Measurements from ENCODE around the gene ASTL.
A peak's percentile ranks its signal among the peaks of the same experiment; 100 is the strongest.
"Not testable (repeated sequence)": the region's sequence is repeated elsewhere in the genome, so short reads cannot be mapped to it uniquely, and the experiment has no call there.

Gene ASTL

GRCh38 chr2:96138179-96139145, at the start of gene ASTL:
Gene ASTL (minus strand): TSS chr2:96138502. CDS start chr2:96138436, 66 bp downstream.
- no peak for DNase-seq (ENCODE audit: low read depth in 2 of 2)

- no peak for DNase-seq (ENCODE audit: low read depth in 2 of 2)
Measured at GRCh38 chr2:96186562-96186961, 48.3 kb upstream of the ASTL start.

DNA sequence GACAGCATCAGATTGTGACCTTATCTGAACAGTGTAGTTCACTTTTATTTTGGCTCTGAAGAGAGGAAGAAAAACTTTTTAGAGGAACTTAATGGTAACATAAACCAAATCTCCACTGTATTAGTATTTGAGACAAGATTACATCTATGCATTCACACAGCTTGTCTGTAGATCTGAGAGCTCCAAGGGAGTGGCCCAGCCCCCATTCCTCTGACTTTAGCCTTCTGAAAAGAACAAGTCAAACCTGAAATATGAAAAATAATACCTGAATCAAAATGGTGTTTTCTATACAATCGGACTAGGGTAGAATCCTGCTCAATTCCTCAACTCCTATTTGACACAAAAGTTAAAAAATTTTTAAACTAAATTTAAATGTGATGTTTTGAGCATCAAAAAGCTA, 47.2 kb upstream of the ASTL start:
- no peak for DNase-seq (ENCODE audit: low read depth in 2 of 2)

- no peak for DNase-seq (ENCODE audit: low read depth in 2 of 2)
Measured at GRCh38 chr2:96184989-96185388, 46.7 kb upstream of the ASTL start.

DNA sequence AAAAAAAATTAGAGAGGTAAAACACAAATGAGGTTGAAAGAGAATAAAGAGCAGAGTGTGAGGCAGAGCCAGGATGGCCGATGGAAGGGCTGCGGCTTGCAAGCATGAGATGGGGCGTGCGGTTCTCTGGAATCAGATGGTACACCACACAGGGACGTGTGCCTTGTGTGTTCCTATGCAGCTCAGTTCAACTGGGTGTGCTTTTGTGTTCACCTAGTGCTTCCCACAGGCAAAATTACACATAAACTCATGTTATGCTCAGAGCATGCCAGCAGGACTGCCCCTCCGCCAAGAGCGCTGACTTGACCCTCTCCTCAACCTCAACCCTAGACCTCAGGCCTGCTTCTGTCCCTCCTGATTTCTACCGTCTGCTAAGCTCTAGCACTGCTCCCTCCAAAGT, 45.9 kb upstream of the ASTL start:
- DNase-seq (ENCODE audit: low read depth in 2 of 2) = no peak

DNA sequence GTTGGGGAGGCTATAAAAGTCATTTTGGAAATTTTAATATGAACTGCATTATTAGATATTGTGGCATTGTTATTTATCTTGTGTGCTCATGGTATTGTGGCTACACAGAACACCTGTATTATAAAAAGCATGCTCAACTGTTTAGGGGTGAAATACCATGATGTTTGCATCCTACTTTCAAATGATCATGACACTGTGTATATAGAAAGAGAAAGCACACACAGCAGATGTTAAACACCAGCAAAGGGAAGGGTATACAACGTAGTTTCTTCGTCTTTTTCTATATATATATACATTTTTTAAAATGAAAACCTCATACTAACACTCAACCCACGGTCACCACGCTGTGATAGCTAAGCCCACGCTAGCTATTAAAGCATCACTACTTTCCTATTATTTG, 43.2 kb upstream of the ASTL start:
- DNase-seq (ENCODE audit: low read depth in 2 of 2) = no peak

DNA sequence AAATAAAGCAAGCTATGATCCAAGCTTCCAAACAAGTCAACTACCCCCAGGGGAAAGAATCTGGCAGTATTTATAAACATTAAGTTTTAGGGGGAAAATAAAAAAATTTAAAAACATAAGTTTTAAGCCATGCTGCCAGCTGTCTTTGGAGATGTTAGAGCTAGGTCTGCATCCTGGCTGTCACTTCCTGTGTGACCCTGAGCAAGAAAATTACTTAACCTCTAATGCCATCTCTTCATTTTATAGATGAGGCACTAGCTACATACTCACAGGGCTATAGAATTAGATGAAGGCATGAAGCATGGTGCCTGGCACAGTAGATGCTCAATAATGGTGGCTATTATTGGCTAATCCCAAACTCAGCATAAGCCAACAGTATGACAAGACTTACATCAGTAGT, 42.2 kb upstream of the ASTL start:
- no peak for DNase-seq (ENCODE audit: low read depth in 2 of 2)

DNA sequence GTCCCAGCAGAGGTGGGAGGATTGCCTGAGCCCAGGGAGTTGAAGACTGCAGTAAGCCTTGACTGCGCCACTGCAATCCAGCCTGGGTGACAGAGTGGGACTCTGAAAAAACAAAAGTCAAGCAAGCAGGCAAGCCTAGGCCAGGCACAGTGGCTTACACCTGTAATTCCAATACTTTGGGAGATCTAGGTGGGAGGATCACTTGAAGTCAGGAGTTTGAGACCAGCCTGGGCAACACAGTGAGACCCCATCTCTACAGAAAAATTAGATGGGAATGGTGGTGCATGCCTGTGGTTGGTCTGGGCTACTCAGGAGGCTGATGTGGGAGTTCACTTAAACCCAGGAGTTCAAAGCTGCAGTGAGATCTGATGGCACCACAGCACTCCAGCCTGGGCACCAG, 41.7 kb upstream of the ASTL start:
- no peak for DNase-seq (ENCODE audit: low read depth in 2 of 2)

DNA sequence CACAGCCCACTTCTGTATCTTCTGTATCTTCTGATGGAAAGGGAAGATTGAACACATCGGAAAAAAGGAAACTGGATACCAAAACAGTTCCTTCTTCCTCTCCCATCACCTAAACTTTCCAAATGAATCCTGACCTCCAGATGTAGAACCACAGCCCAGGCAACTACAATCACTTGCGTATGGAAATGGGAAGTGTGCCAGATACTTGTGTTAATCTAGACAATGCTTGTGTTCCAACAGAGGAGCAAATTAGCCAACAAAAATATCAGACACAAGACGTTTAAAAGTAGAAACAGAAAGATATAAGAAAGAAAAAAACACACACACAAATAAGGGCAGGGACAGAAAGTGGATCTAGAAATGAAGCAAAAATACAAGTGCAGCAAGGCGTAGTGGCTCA, 38.4 kb upstream of the ASTL start:
- DNase-seq (ENCODE audit: low read depth in 2 of 2) = no peak

GRCh38 chr2:96175951-96176350, 37.6 kb upstream of the ASTL start:
- no peak for DNase-seq (ENCODE audit: low read depth in 2 of 2)

DNA sequence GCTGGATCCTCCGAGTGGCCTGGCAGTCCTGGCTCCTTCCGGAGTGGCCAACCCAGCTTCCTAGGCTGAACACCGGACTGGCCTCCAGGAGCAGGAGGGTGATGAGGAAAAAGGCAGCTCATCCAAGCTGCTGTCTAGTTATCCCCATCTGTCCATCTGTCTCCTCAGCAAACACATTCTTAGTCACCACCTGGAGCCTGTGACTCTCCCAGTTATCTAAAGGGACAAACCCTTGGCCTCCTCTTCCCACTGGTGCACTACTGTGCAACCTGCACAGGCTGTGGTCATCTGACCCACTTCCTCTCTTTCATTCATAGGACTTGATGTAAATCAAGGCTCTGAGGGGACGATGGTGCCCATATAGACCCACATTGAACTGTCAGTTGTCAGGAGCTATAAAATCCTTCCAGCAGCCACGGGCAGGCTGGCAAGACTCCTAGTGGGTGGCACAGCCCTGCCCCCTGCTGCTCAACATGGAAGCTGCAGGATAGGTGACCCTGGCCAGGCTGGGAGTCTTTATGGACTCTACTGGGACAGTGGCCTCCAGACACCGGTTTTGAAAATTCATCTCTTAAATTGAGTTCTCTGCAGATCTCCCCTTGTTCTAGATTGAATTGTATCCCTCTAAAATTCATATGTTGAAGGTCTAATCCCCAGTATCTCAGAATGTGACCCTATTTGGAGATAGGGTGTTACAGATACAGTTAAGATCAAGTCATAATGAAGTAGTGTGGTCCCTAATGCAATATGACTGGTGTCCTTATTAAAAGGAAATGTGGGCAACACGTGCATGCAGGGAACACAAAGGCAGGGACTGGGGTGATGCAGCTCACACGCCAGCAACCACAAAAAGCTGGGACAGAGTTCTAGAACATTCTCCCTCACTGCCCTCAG, 36.2 kb upstream of the ASTL start:
- peak; percentile 70 to 71 for DNase-seq (ENCODE audit: low read depth in 2 of 2)

DNA sequence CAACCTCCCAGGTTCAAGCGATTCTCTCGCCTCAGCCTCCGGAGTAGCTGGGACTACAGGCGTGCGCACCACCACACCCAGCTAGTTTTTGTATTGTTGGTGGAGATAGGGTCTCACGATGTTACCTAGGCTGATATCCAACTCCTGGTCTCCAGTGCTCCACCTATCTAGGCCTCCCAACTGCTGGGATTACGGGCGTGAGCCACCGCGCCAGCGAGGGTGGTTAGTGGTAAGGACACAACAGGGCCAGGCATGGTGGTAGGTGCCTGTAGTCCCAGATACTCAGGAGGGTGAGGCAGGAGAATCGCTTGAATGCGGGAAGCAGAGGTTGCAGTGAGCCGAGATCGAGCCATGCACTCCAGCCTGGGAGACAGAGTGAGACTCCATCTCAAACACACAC, 33.5 kb upstream of the ASTL start:
- no peak for DNase-seq (ENCODE audit: low read depth in 2 of 2)

DNA sequence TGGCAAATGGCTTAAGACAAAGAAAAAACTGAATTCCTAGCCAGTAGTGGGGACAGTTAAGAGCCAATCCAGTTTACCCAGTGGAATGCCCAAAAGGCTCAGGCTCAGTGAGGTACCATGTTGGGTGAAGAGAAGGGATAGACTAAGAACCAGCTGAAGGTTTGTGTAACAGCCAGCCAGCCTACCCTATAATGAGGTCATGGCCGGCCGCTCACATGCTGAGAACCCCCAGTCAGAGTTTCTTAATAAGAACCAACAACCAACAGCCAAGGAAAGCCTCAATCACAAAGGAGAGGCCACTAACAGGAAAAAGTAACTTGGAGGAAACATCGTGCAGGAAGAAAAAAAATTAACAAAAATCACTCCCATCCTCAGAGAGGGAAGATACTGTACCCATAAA, 32.3 kb upstream of the ASTL start:
- no peak for DNase-seq (ENCODE audit: low read depth in 2 of 2)

DNA sequence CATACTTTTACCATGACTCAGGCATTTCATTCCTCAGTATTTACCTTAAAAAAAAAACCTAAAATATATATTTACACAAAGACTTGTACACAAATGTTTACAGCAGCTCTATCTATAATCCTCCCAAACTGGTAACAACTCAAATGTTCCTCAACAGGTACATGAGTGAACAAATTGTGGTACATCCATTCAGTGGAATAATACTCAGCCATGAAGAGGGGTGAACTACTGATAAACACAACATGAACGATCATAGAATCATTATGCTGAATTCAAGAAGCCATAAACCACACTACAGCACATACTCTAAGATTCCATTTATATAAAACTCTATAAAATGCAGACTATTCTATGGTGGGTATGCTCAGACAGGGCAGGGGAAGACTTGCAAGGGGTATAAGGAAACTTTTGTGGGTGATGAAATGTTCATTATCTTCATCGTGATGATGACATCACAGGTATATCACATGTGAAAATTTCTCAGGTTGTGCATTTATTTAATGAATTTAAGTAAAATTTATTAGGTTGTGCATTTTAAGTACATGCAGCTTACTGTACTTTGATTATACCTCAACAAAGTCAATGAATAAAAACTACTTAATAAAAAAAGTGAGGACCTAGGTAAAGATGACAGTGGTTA, 31.7 kb upstream of the ASTL start:
- no peak for DNase-seq (ENCODE audit: low read depth in 2 of 2)

- no peak for DNase-seq (ENCODE audit: low read depth in 2 of 2)
Measured at GRCh38 chr2:96167407-96168013, 29.2 kb upstream of the ASTL start.

DNA sequence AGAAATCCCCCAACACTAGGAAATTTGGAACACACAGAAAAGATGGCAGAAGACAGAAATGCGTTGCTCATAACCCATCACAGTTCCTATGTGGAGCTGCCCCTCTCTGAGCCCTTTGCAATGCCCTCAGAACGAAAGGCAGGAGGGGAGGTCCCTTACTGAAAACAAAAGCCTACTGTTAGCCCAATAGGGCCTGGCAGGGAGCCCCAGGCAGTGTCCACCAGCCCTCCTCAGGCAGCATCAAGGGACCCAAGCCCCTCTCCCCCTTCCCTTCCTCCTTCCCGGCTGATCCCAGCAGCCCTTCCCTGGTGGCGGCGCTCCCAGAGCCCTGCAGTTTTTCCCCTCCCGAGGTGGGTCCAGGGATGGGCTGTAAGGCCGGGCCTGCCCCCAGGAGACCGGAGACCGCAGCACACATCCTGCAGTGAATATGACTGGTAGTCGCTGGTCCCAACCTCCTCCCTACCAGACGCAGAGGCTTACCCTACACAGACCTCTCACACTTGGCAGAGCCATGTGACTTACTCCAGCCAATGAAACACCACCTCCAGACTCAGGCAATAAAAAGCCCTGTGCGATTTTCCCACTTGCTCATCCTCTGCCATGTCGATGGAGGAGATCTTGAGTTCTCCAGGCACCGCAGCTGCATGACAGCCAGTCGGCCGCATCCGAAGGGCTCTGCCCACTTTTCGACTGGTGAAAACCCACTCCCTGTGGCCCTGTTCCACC, 26.3 kb upstream of the ASTL start:
- no peak for DNase-seq (ENCODE audit: low read depth in 2 of 2)

GRCh38 chr2:96163768-96164429, 25.6 kb upstream of the ASTL start:
- DNase-seq (ENCODE audit: low read depth in 2 of 2) = peak; percentile 85 to 87

DNA sequence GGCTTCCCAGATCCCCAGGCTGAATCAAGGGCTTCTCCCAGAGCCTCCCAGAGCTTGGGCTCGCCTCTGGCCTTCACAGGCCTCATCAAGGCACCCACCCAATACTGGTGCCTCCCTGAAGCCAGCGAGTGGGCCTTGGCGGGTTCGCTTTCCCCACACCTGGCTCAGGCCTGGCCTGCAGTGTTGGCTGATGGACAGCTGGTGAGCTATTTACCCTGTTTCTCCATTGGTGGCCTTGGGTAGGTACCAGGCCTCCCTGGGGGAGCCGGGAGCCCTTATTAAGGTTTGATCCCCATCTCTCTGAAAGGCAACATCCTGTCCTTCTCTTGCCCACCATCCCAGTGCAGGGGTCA, 25.1 kb upstream of the ASTL start:
- DNase-seq (ENCODE audit: low read depth in 2 of 2) = no peak

- DNase-seq (ENCODE audit: low read depth in 2 of 2) = no peak
Measured at GRCh38 chr2:96161898-96162297, 23.6 kb upstream of the ASTL start.

GRCh38 chr2:96160366-96160765, 22.1 kb upstream of the ASTL start:
- not testable (repeated sequence) for DNase-seq (ENCODE audit: low read depth in 2 of 2)
